B cell (primary cell): ENCODE data around the gene MRPS18C. TPM values are rescaled to one million over a fixed set of nuclear protein-coding genes. Genes with fewer than 3 reads are reported as not detected.

Source experiments
- ATAC-seq: fragments of 200-7000 bp; cut with Tn5 transposase; one replicate; pipeline ENCODE4 v1.10.0; 2021; ENCODE audit warnings: low read depth, mild to moderate bottlenecking, moderate number of reproducible peaks, moderate library complexity
- CTCF ChIA-PET: fragments of 350-600 bp; sonication (Branson Sonifier 250); formaldehyde crosslinking; loops from one replicate; lab custom pipeline; 2021; ENCODE audit warnings: antibody characterized with exemption, inconsistent platforms; lab: Charles Lee
- POLR2A ChIA-PET: fragments of 350-600 bp; sonication (Branson Sonifier 250); formaldehyde crosslinking; loops from one replicate; lab custom pipeline; 2021; ENCODE audit warnings: antibody characterized with exemption; lab: Charles Lee
- DNase-seq: peaks from one replicate; pipeline ENCODE4 v3.0.0; 2013
- H2AFZ ChIP-seq: 2 replicates; pipeline ENCODE4 v1.6.1; 2012; ENCODE audit warnings: mild to moderate bottlenecking, low read depth, low read length; ENCODE audit not compliant: insufficient read depth, poor library complexity, severe bottlenecking
- H3K27ac ChIP-seq, 2 donors: 1 replicate in 1 of 2; 2 replicates in 1 of 2; pipeline ENCODE4 v1.5.1; 2012 to 2013; ENCODE audit warnings: low read length in 2 of 2, mild to moderate bottlenecking in 2 of 2, moderate library complexity in 1 of 2
- H3K27me3 ChIP-seq, 4 experiments: fragments of 200-600 bp in 1 of 4; sonication (generic) in 1 of 4; replicated peaks in 1 of 4; 1 replicate in 2 of 4; 2 replicates in 2 of 4; pipeline versions ENCODE4 v1.6.1 to v1.7.0; 2013 to 2016; ENCODE audit warnings: low read length in 3 of 4, mild to moderate bottlenecking in 2 of 4, mixed read lengths in 1 of 4, moderate library complexity in 1 of 4; ENCODE audit not compliant: insufficient read depth in 4 of 4, control insufficient read depth in 3 of 4; ENCODE audit errors: control extremely low read depth in 1 of 4
- H3K36me3 ChIP-seq, 2 experiments: replicated peaks in 1 of 2; 1 replicate in 1 of 2; 2 replicates in 1 of 2; pipeline versions ENCODE4 v1.6.1 to v1.7.1; 2013; ENCODE audit warnings: low read length in 1 of 2; ENCODE audit not compliant: insufficient read depth in 2 of 2, control insufficient read depth in 1 of 2; ENCODE audit errors: control extremely low read depth in 1 of 2, extremely low read depth in 1 of 2
- H3K4me1 ChIP-seq, 2 donors: fragments of 200-600 bp in 1 of 2; sonication (generic) in 1 of 2; 1 replicate in 1 of 2; 2 replicates in 1 of 2; pipeline versions ENCODE4 v1.5.1 to v1.6.1; 2013 to 2017; ENCODE audit warnings: low read length in 2 of 2; ENCODE audit not compliant: control insufficient read depth in 2 of 2, insufficient read depth in 2 of 2
- H3K4me2 ChIP-seq: replicated peaks from 2 replicates; pipeline ENCODE3; 2012; ENCODE audit warnings: mild to moderate bottlenecking, low read depth, low read length; ENCODE audit not compliant: poor library complexity, severe bottlenecking
- H3K4me3 ChIP-seq, 5 experiments: fragments of 200-600 bp in 1 of 5; sonication (generic) in 1 of 5; 1 replicate in 3 of 5; 2 replicates in 2 of 5; pipeline versions ENCODE4 v1.5.1 to v1.7.0; 2011 to 2016; ENCODE audit warnings: low read length in 4 of 5, mild to moderate bottlenecking in 4 of 5, low read depth in 2 of 5, control low read depth in 1 of 5, moderate library complexity in 1 of 5; ENCODE audit not compliant: insufficient read depth in 1 of 5; ENCODE audit errors: control extremely low read depth in 1 of 5, extremely low read depth in 1 of 5
- H3K79me2 ChIP-seq: fragments of 200-600 bp; sonication (generic); one replicate; pipeline ENCODE4 v1.6.0; 2016; ENCODE audit warnings: low read length; ENCODE audit not compliant: control insufficient read depth, insufficient read depth
- H3K9ac ChIP-seq: fragments of 200-600 bp; sonication (generic); 2 replicates; pipeline ENCODE4 v1.6.1; 2017; ENCODE audit warnings: mild to moderate bottlenecking, low read length, moderate library complexity
- H3K9me3 ChIP-seq, 3 donors: one replicate each; pipeline versions ENCODE4 v1.6.1 to v1.7.1; 2013; ENCODE audit warnings: low read length in 2 of 3; ENCODE audit not compliant: control insufficient read depth in 2 of 3, insufficient read depth in 1 of 3; ENCODE audit errors: control extremely low read depth in 1 of 3
- H4K20me1 ChIP-seq: 2 replicates; pipeline ENCODE4 v1.6.0; 2012; ENCODE audit warnings: mild to moderate bottlenecking, low read length; ENCODE audit not compliant: insufficient read depth, control insufficient read depth, poor library complexity, severe bottlenecking
- H3K27ac Mint-ChIP-seq: one replicate; pipeline ENCODE4 v1.8.0; 2021; ENCODE audit warnings: mixed read lengths
- H3K27me3 Mint-ChIP-seq: one replicate; pipeline ENCODE4 v1.8.0; 2021; ENCODE audit warnings: mixed read lengths
- H3K4me1 Mint-ChIP-seq: one replicate; pipeline ENCODE4 v1.8.0; 2021; ENCODE audit warnings: mixed read lengths
- H3K4me3 Mint-ChIP-seq: one replicate; pipeline ENCODE4 v1.8.0; 2021; ENCODE audit warnings: mixed read lengths
- H3K9me3 Mint-ChIP-seq: one replicate; pipeline ENCODE4 v1.8.0; 2022; ENCODE audit warnings: mixed read lengths; ENCODE audit not compliant: insufficient read depth
- EZH2 ChIP-seq: IDR thresholded peaks from 2 replicates; pipeline ENCODE4 v1.6.1; 2012; ENCODE audit warnings: borderline replicate concordance, low read depth, mild to moderate bottlenecking, moderate library complexity, low read length; ENCODE audit not compliant: insufficient read depth, poor library complexity, severe bottlenecking
- WGBS: methylation state at CpG from one replicate; pipeline ENCODE4 v1.1.5; 2013; ENCODE audit warnings: missing lambda C conversion rate; ENCODE audit not compliant: insufficient coverage; 5-methylcytosine and 5-hydroxymethylcytosine counted together
- intact Hi-C: fragments of 100-400 bp; cut with micrococcal nuclease; formaldehyde crosslinking; loops from one replicate; pipeline ENCODE4 v1.10.0; 2022
- polyA plus RNA-seq: library from polyadenylated mRNA; depleted of rRNA; stranded (reverse); fragments of >200 nt; gene quantifications from 2 replicates; pipeline ENCODE4 v1.2.3, GENCODE V29; 2012
- total RNA-seq, 2 donors: library from RNA; stranded (reverse); fragments of 120-200 nt in 1 of 2; gene quantifications; 1 replicate in 1 of 2; 2 replicates in 1 of 2; pipeline versions ENCODE4 v1.2.3 to v1.2.4, GENCODE V29; 2013 to 2022
- TF ChIP-seq, protein P1 (sequence below): fragments of 200-600 bp; IDR thresholded peaks from one replicate; pipeline ENCODE4 v1.8.0; 2022; ENCODE audit warnings: antibody characterized with exemption, mild to moderate bottlenecking

MRPS18C gene
- total and polyA plus RNA-seq, 2 donors (not counting 1 experiment from before 2014, with no cell fraction given) = 14.0 to 44.0 TPM

DNA sequence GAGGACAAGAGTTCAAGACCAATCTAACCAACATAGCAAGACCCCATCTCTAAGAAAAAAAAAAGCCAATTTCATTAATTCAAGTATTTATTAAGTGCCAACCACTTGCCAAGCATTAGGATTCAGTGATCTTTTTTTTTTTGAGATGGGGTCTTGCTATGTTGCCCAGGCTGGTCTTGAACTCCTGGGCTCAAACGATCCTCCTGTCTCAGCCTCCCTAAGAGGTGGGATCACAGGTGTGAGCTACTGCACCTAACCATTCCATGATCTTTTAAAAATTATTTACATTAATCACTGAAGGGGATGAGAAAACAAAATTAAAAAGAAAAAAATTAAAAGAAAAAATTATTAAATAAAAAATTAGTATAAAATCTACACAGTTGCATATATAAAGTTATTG lies 24.7 kb upstream of the MRPS18C start:
- no peaks in the 10 kb centered on the region for H3K9me3 ChIP-seq
- H3K27me3 ChIP-seq = no peaks in the 10 kb centered on the region
- Mint-ChIP-seq H3K27ac (no peak overlapping the region), H3K27me3 (no peaks in the 10 kb centered on the region), H3K4me1 (no peaks in the 10 kb centered on the region), H3K9me3 (no peaks in the 10 kb centered on the region), H3K4me3 (no peak overlapping the region)
- no peak overlapping the region for H3K4me2 ChIP-seq
- ChIA-PET CTCF (no interaction called here), POLR2A (no interaction called here)
- ATAC-seq = no peak
- intact Hi-C loops = no loop called here
- H4K20me1 ChIP-seq = no peaks in the 10 kb centered on the region
- H2AFZ ChIP-seq = no peak overlapping the region
- H3K27ac ChIP-seq = no peak overlapping the region
- no peak for DNase-seq
- no peak for TF ChIP-seq EZH2
- TF ChIP-seq, protein P1, sequence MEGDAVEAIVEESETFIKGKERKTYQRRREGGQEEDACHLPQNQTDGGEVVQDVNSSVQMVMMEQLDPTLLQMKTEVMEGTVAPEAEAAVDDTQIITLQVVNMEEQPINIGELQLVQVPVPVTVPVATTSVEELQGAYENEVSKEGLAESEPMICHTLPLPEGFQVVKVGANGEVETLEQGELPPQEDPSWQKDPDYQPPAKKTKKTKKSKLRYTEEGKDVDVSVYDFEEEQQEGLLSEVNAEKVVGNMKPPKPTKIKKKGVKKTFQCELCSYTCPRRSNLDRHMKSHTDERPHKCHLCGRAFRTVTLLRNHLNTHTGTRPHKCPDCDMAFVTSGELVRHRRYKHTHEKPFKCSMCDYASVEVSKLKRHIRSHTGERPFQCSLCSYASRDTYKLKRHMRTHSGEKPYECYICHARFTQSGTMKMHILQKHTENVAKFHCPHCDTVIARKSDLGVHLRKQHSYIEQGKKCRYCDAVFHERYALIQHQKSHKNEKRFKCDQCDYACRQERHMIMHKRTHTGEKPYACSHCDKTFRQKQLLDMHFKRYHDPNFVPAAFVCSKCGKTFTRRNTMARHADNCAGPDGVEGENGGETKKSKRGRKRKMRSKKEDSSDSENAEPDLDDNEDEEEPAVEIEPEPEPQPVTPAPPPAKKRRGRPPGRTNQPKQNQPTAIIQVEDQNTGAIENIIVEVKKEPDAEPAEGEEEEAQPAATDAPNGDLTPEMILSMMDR = no peak
- H3K36me3 ChIP-seq = peaks cover 7 to 44% of the 10 kb centered on the region in 2 experiments
- H3K4me1 ChIP-seq = no peaks in the 10 kb centered on the region
- peaks cover 7% of the 10 kb centered on the region for H3K79me2 ChIP-seq
- WGBS = no CpG with 5 or more reads among the region's 1 CpG
- H3K9ac ChIP-seq = no peak overlapping the region
- no peak overlapping the region for H3K4me3 ChIP-seq

DNA sequence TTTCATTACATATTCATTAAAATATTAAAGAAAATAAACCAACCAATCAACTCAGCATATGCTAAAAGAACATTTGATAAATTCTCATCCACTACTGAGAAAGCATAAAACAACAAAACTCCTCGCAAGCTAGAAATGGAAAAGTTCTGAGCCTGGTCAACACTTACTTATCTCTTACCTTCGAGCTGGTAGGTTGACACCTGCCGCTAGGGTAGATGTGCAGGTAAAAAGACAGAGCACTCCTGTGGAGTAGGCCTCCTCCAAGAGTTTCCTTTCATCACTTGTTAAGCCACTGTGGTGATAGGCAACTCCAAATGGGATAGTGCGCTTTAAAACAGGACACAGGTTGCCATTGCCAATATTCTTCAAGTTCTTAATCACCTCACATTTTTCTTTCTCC lies 19.2 kb upstream of the MRPS18C start:
- peaks cover 31% of the 10 kb centered on the region for H3K4me1 Mint-ChIP-seq
- Histone ChIP-seq H3K4me1 (peaks cover 21 to 26% of the 10 kb centered on the region in 2 donors), H3K36me3 (peaks cover 1 to 22% of the 10 kb centered on the region in 2 experiments), H3K27ac (no peak overlapping the region), H3K9ac (no peak overlapping the region), H3K9me3 (no peaks in the 10 kb centered on the region), H4K20me1 (no peaks in the 10 kb centered on the region), H3K4me2 (no peak overlapping the region), H3K4me3 (no peak overlapping the region), H3K79me2 (peaks cover 11% of the 10 kb centered on the region), H3K27me3 (no peaks in the 10 kb centered on the region), H2AFZ (no peak overlapping the region)
- no peaks in the 10 kb centered on the region for H3K27me3 Mint-ChIP-seq
- ChIA-PET POLR2A (no interaction called here), CTCF (no interaction called here)
- H3K4me3 Mint-ChIP-seq = no peak overlapping the region
- TF ChIP-seq EZH2 = no peak
- TF ChIP-seq, protein P1 = no peak
- 100% methylated on average over 1 of the region's 4 CpGs for WGBS
- DNase-seq (no peak), ATAC-seq (no peak)
- H3K9me3 Mint-ChIP-seq = no peaks in the 10 kb centered on the region
- intact Hi-C loops = no loop called here
- H3K27ac Mint-ChIP-seq = no peak overlapping the region
